ENCODE measurements around the gene TXNDC15. TPM values are rescaled to one million over a fixed set of nuclear protein-coding genes. Genes with fewer than 3 reads are reported as not detected.
A peak's percentile ranks its signal among the peaks of the same experiment; 100 is the strongest.

TXNDC15 gene
- total and polyA plus RNA-seq, 2 of the 13 experiments (the other 11 are each of a cell fraction or from before 2014, with no cell fraction given) = 22.2 to 49.9 TPM

GRCh38 chr5:134904610-134905245 is 30.6 kb downstream of the TXNDC15 start, which contains the start of gene PCBD2 (continued):
- TF ChIP-seq TBX2 (CRISPR knock-in tag; IDR thresholded peaks at IDR 0.05; ENCODE audit: borderline replicate concordance) (no peak; the same call in 1 of the 2 replicates), FOXP1 (IDR thresholded peaks at IDR 0.05) (no peak), FOXP1 (CRISPR knock-in tag; IDR thresholded peaks at IDR 0.05) (no peak), ZNF749 (CRISPR knock-in tag; IDR thresholded peaks at IDR 0.05; ENCODE audit: borderline replicate concordance) (peak; percentile 66), ZNF724P (CRISPR knock-in tag; IDR thresholded peaks at IDR 0.05; ENCODE audit: borderline replicate concordance) (no peak; the same call in 1 of the 2 replicates), TOE1 (CRISPR knock-in tag; IDR thresholded peaks at IDR 0.05) (no peak), KAT7 (CRISPR knock-in tag; IDR thresholded peaks at IDR 0.05; ENCODE audit: borderline replicate concordance) (no peak), TRIM24 (CRISPR knock-in tag; IDR thresholded peaks at IDR 0.05) (no peak), CCDC6 (CRISPR knock-in tag; IDR thresholded peaks at IDR 0.05) (peak; percentile 97), ZNF496 (CRISPR knock-in tag; IDR thresholded peaks at IDR 0.05; ENCODE audit: insufficient replicate concordance) (no peak), MEIS2 (CRISPR knock-in tag; IDR thresholded peaks at IDR 0.05) (0 out of 2 replicates have a peak, but pooled peaks have one; percentile 41), POLR2AphosphoS5 (IDR thresholded peaks at IDR 0.05; ENCODE audit: low read depth, low read length) (peak; percentile 49; the same call in 1 of the 2 replicates), ZNF557 (CRISPR knock-in tag; IDR thresholded peaks at IDR 0.05) (no peak; the same call in 1 of the 2 replicates), GATAD1 (CRISPR knock-in tag; IDR thresholded peaks at IDR 0.05) (peak; percentile 72), ZNF530 (CRISPR knock-in tag; IDR thresholded peaks at IDR 0.05; ENCODE audit: low read depth) (no peak), ZBTB20 (CRISPR knock-in tag; IDR thresholded peaks at IDR 0.05; ENCODE audit: borderline replicate concordance, low read depth) (peak; percentile 71), ZNF773 (CRISPR knock-in tag; IDR thresholded peaks at IDR 0.05; ENCODE audit: borderline replicate concordance) (peak; percentile 43; the same call in 1 of the 2 replicates), FOXO1 (CRISPR knock-in tag; IDR thresholded peaks at IDR 0.05) (peak; percentile 44; the same call in 1 of the 2 replicates), HNRNPLL (IDR thresholded peaks at IDR 0.05; ENCODE audit: low read depth, low read length, poor library complexity, severe bottlenecking) (peak; percentile 78), TBX3 (IDR thresholded peaks at IDR 0.05; ENCODE audit: borderline replicate concordance) (no peak), ZBTB34 (CRISPR knock-in tag; IDR thresholded peaks at IDR 0.05) (no peak), ELK4 (CRISPR knock-in tag; IDR thresholded peaks at IDR 0.05; ENCODE audit: borderline replicate concordance) (no peak), ZNF18 (CRISPR knock-in tag; IDR thresholded peaks at IDR 0.05; ENCODE audit: insufficient replicate concordance) (no peak), MLX (CRISPR knock-in tag; IDR thresholded peaks at IDR 0.05) (no peak), ATF2 (CRISPR knock-in tag; IDR thresholded peaks at IDR 0.05) (peak; percentile 62; the same call in 1 of the 2 replicates)

Measured in HepG2 (cell line).